HG03460 (cell line): ENCODE results near the gene LPCAT1.
"Not testable (repeated sequence)": the region's sequence is repeated elsewhere in the genome, so short reads cannot be mapped to it uniquely, and the experiment has no call there.

Experiments used
- ATAC-seq: cut with Tn5 transposase; IDR thresholded peaks from one replicate; pipeline ENCODE4 v1.9.1; 2021; ENCODE audit not compliant: unreplicated experiment

LPCAT1 gene

GRCh38 chr5:1523793-1524480 is at the start of gene LPCAT1:
Gene LPCAT1 (minus strand): TSS chr5:1523960. CDS start chr5:1523844, 116 bp downstream.
- peak; percentile 74 for ATAC-seq

GRCh38 chr5:1571875-1572274 is 48.1 kb upstream of the LPCAT1 start:
- not testable (repeated sequence) for ATAC-seq

GRCh38 chr5:1570975-1571374 is 47.2 kb upstream of the LPCAT1 start:
- no peak for ATAC-seq

GRCh38 chr5:1568201-1568979 is 44.6 kb upstream of the LPCAT1 start:
- ATAC-seq: no peak

GRCh38 chr5:1567527-1568200 is 43.9 kb upstream of the LPCAT1 start:
- ATAC-seq: not testable (repeated sequence)

- ATAC-seq: no peak
Observed at GRCh38 chr5:1565737-1566734, 42.3 kb upstream of the LPCAT1 start.

GRCh38 chr5:1564824-1565736 is 41.3 kb upstream of the LPCAT1 start:
- ATAC-seq: no peak

- no peak for ATAC-seq
Observed at GRCh38 chr5:1564182-1564748, 40.5 kb upstream of the LPCAT1 start.

- ATAC-seq: no peak
Observed at GRCh38 chr5:1563617-1564181, 39.9 kb upstream of the LPCAT1 start.

- no peak for ATAC-seq
Observed at GRCh38 chr5:1563051-1563461, 39.3 kb upstream of the LPCAT1 start.

- no peak for ATAC-seq
Observed at GRCh38 chr5:1562599-1562998, 38.8 kb upstream of the LPCAT1 start.

- no peak for ATAC-seq
Observed at GRCh38 chr5:1561402-1561929, 37.7 kb upstream of the LPCAT1 start.

- not testable (repeated sequence) for ATAC-seq
Observed at GRCh38 chr5:1560499-1560898, 36.7 kb upstream of the LPCAT1 start.

GRCh38 chr5:1558944-1559343 is 35.2 kb upstream of the LPCAT1 start:
- ATAC-seq: no peak

- ATAC-seq: no peak
Observed at GRCh38 chr5:1557114-1557873, 33.5 kb upstream of the LPCAT1 start.

- ATAC-seq: no peak
Observed at GRCh38 chr5:1555808-1556731, 32.3 kb upstream of the LPCAT1 start.
